Measurements from ENCODE around the gene TMED8.
"Not testable (repeated sequence)": the region's sequence is repeated elsewhere in the genome, so short reads cannot be mapped to it uniquely, and the experiment has no call there.

Gene TMED8, protein sequence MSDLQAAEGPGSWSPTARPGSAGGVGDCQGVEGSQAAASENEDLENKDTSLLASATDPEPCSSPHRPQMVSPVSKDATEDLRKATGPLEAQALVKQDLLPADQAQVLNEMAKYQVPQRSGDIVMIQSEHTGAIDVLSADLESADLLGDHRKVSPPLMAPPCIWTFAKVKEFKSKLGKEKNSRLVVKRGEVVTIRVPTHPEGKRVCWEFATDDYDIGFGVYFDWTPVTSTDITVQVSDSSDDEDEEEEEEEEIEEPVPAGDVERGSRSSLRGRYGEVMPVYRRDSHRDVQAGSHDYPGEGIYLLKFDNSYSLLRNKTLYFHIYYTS

DNA sequence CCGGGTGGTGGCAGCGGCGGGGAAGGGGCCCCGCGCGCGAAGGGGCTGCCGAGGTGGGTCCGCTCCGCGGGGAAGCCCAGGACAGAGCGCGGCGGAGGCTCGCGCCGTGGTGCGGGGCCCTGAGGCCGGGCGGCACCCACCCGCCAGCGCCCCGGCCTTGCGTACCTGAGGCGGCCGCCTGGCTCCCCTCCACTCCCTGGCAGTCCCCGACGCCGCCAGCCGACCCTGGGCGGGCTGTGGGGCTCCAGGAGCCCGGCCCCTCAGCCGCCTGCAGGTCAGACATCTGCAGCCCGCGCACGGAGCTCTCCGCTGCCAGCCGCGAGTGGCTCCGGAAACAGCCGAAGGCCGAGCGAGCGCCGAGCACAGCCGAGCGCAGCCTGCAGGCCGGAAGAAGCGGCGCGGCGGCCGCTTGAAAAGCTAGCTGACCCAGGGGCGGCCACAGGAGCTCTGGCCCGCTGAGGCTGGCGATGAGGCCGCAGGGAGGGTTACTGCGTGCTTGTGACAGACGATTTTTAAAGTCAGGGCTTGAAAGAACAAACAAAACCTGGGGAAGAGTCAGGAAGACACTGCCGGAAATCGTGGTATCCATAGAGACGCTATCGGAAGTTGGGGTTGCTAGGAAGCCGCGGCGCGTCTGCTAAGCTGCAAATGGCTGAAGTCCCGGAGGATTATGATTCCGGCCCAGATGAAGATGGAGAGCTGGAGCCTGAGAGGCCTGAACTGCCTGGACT, at the start of gene TMED8, which contains the start of gene SAMD15:
Gene TMED8 (minus strand): TSS at position 324 of the 731 bp plus-strand sequence. CDS start 41 bp downstream, at position 283.
Gene SAMD15 (plus strand): TSS at position 609 of the 731 bp plus-strand sequence. CDS start 40 bp downstream, at position 649.
- peak; percentile 84 for DNase-seq

DNA sequence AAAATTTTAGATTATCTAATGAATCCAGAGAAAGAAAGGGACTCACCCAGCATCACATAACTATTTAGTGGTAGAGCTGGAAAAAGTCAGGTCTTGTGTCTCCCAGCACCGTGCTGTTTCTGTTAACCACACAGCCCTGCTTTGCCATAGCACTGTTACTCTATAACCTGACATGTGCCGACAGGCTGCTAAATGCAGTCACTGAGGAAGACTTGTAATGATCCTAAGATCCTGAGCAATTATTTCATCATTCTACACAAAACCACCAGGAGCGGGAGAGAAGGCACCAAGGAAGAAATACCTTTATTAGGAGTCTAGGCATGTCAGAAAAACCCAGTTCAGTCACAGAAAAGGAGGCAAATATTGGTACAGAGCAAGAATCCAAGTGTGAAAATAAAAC, 49.5 kb upstream of the TMED8 start:
- DNase-seq: no peak

DNA sequence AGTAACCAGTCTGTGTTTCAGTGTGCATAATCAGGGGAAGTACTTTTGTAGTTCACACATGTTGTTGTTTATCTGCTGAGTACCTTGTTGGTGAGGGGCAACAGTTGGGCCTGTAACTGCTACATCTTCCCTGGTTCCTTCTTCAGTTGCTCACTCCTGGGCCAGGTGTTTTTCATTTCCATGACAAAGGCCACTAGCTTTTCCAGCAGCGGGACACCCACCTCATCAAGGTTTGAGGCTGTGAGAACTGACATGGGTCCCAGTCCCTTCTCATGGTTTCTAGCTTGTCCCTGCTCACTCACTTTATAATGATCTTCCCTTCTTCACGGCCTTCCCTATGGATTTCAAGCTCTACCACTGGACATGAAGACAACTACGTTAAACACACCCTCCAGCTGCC, 48.0 kb upstream of the TMED8 start:
- no peak for DNase-seq

DNA sequence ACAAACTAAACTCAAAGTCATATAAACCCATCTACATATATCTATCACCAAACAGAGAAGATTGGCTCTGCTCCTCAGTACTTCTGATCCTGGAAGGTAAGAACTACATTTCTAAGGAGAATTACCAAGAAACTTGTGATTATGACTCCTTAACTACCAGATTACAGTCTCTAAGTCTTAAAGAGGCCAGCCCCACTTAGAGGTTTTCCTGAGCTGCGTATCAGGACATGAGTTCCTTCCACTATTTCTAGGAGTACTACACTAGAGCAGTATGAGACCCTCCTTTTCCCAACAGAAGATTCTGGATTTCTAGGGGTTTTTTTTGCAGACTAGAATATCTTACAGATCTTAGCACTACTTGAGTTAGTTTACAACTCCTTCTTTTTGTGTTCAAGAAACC, 46.5 kb upstream of the TMED8 start, which contains the start of gene NOXRED1:
Gene NOXRED1 (minus strand): TSS at position 101 of the 400 bp plus-strand sequence. CDS start 634 bp downstream, outside the sequence.
- DNase-seq: no peak

DNA sequence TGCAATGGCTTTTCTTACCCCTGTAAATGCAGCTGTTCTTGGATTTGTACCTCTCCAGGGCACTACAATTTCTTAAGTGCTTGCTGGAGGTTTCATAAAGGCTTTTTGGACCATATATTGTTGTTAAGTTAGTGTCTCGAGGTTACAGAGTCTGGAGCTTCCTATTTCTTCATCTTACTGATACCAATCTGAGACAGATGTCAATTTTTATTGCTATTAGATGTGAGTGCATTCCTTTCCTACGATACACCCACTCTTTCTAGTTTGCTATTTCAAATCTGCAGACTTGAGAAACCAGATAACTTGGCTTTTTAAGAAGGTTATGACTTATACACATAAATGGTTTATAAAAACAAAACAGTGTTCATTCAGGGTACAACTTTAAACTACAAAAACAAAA, 44.3 kb upstream of the TMED8 start:
- DNase-seq: no peak

DNA sequence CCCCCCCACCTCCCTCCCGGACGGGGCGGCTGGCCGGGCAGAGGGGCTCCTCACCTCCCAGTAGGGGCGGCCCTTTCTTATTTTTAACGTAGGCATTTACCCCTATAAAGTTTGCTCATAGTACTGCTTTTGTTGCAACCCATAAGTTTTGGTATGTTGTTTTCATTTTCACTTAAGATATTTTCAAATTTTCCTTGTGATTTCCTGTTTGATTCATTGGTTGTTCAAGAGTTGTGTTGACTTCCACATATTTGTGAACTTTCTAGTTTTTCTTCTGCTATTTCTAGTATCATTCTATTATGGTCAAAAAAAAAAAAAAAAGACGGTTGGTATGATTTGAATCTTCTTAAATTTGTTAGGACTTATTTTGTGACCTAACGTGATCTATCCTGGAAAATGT, 39.9 kb upstream of the TMED8 start:
- DNase-seq: peak; percentile 65

DNA sequence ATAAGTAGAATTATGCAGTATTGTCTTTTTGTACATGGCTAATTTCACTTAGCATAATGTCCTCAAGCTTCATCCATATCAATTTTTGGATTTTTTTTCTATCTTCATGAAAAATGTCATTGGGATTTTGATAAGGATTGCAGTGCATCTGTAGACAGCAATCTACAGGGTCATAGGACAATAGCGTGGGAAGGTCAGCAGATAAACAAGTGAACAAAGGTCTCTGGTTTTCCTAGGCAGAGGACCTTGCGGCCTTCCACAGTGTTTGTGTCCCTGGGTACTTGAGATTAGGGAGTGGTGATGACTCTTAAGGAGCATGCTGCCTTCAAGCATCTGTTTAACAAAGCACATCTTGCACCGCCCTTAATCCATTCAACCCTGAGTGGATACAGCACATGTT, 39.2 kb upstream of the TMED8 start:
- DNase-seq: not testable (repeated sequence)

DNA sequence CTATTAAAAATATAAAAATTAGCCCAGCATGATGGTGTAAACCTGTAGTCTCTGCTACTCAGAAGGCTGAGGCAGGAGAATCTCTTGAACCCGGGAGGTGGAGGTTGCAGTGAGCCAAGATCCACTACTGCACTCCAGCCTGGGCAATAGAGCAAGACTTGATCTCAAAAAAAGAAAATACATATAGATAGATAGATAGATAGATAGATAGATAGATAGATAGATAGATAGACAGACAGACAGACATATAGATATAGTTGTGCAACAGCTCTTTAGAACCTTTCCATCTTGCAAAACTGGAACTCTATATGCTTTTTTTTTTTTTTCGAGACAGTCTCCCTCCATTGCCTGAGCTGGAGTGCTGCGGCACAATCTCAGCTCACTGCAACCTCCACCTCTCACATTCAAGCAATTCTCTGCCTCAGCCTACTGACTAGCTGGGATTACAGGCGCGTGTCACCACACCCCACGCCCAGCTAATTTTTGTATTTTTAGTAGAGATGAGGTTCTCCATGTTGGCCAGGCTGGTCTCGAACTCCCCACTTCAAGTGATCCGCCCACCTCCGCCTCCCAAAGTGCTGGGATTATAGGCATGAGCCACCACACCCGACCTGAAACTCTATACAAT, 38.6 kb upstream of the TMED8 start:
- not testable (repeated sequence) for DNase-seq

DNA sequence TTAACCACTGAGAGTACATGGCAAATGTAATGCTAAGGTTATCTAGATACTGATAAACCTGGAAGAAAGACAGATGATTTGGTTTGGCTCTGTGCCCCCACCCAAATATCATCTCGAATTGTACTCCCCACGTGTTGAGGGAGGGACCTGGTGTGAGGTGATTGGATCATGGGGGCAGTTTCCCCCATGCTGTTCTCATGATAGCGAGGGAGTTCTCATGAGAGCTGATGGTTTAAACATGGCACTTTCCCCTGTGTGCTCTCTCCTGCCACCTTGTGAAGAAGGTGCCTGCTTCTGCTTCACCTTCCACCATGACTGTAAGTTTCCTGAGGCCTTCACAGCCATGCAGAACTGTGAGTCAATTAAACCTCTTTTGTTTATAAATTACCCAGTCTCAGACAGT, 32.2 kb upstream of the TMED8 start:
- no peak for DNase-seq

DNA sequence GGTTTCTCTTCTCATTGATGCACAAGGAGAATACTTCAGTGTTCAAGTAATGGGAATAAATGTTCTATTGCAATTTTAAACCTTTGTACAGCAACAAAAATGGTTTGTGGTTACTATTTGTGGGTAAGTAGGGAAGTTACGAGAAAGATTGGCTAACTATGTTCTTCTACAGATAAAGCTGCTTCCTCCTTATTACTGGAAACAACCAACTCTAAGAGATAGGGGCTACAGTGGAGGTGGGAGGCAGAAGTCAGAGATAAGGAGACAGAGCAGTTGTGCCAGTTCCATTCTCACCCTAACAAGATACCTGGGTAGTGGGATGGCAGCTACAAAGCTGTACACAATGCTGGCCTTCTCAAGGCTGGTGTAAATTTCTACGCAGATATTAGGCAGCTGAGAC, 30.3 kb upstream of the TMED8 start:
- DNase-seq: peak; percentile 58

DNA sequence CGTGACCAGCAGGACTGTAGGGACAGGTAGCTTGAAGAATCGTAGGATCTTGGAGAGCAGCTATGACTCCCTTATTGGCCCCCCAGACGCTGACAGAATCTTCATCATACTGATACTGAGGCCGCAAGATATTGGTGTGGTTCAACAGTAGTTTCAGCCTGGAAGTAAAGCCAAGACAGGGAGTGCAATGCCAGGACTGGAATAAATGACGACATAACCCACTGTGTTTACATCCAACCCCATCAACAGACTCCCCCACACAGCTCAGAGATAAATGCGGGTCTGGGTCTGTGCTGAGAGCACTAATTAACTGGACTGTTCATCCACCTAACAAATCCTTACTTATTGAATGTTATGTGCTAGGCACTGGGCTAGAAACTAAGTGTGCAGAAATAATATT, 29.8 kb upstream of the TMED8 start:
- DNase-seq: peak; percentile 28

DNA sequence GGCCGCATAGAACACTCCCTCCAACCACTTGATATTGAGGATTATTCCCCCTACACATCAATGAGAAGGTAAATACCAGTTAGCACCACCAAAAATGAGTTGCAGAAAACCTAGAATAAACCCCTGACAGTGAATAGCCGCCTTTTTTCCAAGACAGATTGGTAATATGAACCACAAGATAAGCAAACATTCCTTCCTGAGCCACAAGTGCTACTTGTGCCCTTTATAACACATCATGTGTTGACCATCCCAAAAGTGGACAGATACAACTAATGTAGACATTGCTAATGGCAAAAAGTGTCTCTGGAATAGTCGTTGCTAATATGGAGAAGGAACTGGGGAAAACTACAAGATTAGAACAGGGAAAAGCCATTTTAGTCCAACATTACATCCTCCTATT, 29.2 kb upstream of the TMED8 start:
- DNase-seq: no peak

DNA sequence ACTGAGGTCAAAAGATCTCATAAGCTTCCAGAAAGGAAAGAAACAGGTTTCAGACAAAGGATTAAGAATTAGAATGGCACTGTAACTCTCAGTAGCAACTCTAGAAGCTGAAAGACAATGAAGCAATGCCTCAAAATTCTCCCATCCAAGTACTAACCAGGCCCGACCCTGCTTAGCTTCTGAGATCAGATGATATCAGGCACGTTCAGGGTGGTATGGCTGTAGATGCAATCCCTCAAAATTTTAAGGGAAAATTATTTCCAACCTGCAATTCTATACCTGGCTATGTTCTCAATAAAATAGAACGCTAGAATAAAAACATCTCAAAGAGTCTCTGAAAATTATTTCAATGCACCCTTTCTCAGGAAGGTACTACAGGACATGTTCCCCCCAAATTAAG, 26.9 kb upstream of the TMED8 start:
- no peak for DNase-seq

DNA sequence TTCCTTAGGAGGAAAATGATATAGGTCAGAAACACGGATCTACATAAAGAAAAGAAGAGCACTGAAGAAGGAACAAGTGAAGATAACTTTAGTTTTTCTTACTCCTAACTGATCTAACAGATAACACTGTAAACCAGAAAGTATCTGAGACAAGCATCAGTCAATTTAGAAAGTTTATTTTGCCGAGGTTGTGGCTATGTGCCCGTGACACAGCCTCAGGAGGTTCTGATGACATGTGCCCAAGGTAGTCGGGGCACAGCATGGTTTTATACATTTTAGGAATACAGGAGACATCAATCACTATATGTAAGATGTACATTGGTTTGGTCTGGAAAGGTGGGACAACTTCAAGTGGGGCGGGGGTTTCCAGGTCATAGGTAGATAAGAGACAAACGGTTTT, 23.3 kb upstream of the TMED8 start:
- no peak for DNase-seq

DNA sequence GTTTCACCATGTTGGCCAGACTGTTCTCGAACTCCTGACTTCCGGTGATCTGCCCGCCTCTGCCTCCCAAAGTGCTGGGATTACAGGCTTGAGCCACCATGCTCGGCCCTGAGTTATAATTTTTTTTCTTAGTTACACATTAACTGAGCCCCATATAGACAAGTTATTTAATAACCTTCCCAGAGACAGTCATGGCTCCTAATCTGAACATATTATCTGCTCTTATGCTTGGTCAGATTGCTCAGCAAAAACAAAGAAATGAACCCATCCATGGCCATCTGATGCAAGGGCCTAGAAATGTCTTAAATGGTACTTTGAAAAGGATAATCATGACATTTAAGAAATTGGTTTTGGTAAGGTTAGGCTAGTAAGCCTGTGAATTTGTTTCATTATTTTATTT, 13.3 kb upstream of the TMED8 start:
- no peak for DNase-seq

DNA sequence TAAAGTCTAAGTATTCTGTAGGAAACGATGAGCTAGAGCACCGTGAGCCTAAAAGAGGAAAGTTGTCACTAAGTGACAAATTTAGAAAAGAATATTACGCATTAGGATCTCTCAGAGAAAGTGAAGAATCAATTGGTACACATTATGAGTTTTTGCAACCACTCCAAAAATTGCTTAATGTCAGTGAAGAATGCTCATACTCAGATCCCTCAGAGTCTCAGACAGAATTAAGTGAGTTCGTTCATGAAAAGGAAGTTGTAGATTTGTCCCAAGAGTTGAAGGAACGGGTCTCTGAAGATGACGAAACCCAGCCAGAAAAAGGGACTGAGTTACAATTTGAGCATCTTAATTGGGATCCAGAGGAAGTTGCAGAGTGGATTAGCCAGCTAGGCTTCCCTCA, 1.8 kb upstream of the TMED8 start:
- peak; percentile 68 for DNase-seq

DNA sequence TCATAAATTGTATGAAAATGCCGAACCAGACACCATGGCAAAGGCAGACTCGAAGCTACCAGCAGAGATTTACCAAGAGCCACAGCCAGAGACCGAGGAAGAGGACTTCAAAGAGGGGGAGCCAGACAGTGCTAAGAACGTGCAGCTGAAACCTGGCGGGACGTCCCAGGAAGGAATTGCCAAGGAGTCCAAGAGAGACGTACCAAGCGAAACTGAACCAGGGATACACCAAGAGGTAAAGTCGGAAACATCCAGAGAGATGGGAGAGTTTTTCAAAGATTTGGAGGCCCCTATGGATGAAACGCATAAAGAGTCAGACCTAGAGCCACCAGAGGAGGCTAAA, 579 bp upstream of the TMED8 start:
- DNase-seq: no peak

DNA sequence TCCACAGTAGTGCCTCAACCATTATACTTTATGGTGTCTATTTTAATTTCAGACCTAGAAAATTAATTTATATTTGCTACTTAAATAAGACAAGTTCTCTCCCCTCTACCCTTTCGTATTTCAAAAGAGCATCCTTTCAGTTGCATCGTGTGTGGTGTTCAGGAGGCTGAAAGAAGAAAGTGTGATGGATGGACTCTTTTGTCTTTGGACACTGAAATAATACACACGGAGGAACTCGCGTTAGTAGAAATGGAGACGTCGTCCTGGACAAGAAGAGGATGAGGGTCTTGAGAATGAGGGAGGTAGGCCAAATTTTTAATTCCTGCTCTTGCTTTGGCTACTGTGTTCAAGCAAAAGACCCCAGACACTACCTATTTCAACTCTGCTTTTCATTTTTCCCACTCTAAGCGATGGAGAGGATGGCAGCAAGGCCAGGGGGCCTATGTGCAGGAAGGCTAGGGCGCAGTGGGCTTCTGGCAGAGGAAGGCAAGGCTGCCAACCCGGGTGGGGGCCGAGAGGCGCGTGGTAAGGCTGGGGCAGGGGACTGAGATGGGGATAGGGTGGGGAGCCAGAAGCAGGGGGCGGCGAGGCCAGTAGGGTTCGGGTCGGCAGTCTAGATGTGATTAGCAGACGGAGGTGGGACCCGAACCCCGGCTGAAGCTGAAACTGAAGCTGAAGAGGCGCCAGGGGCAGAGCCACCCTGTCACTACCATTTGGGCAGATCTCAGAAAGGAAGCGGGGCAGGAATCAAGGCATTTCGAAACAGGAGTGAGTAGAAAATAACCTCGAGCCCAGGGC, 722 bp downstream of the TMED8 start:
- DNase-seq: peak; percentile 48

DNA sequence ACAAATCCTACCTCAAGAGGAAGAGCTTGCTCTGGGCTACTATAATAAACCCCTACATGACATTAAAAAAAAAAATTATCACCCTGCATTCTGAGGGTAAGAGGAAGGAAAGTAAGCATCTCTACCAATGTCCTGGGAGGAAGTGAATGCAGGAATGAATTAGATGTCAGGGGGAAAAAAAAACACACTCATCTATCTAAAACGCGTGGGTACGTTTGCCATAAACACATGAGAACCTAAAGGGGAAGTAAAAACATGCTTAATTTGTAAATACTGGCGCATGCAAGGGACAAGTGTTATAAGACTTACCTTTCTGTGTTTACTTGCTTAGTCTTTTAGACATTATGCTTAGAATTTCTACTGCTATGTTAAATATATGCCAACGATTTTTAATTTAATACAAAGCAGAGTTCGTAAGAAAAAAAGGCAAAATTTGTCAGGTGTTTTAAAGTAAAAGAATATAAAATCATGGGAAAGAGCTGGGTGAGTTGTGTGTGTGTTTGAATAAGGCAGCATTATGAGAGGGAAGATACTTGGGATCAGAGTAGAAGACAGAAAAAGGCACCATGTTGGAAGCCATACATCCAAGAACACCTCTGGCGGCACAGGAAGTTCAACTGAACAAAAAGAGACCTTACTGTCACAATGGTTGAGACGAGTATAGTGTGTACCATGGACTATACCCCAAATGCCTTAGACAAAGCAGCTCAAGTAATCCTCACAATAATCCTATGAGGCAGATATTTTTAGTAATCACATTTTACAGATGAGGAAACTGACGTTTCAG, 1.5 kb downstream of the TMED8 start:
- peak; percentile 65 for DNase-seq

DNA sequence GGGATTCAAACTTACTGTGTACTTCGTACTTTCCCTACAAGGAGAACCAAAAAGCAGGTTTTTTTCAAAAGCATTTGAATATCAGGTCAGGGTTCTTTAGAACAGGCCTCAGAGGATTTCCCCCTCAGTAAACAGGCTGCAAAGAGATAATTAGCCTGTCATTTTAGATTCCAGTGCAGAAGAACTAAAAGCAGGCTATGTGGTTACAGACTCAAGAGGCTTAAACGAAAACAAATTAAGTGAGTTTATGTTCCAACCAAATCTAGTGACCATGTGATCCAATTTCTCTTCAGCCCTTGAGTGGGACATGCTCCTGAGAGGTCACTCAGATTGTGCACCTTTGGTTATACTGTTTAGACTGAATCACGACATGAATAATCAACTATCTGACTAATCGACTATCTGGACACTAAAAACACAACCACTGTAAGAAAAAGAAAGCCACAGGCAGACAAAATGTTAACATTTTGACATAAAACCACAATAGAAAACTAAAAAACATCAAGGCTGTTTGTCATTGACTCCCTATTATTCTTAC, 4.5 kb downstream of the TMED8 start:
- DNase-seq: no peak

DNA sequence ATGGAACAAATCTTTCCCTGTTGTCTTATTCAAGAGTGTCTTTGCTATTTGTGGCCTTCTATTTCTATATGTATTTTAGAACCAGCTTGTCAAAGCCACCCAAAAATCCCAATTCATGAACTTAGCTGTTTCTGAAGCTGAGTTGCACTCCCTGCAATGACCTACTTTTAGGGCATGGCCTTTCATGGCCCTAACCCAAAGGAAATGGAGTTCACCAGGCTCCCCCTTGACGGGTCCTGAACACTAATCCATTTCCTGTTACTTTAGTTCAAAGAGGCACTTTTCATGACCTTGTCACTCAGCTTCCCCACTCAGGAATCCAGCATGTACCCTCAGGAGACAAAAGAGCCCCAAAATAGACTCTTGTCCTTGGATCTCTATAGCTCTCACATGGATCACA, 7.6 kb downstream of the TMED8 start:
- DNase-seq: no peak

DNA sequence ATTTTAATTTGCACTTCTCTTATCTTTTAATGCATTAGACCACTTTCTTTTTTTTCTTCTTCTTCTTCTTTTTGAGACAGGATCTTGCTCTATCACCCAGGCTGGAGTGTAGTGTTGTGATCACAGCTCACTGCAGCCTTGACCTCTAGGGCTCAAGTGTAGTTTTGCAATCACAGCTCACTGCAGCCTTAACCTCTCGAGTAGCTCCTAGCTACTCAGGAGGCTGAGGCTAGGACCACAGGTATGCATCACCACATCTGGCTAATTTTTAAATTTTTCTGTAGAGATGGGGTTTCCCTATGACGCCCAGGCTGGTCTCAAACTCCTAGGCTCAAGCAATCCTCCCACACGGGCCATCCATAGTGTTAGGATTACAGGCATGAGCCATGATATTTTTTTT, 12.7 kb downstream of the TMED8 start:
- no peak for DNase-seq

All from inflammatory macrophage treated with lipopolysaccharide for 4 hours (primary cell).